HG03457 (cell line): ENCODE results near the gene ANKRD40.

ENCODE experiments used
- ATAC-seq: cut with Tn5 transposase; IDR thresholded peaks from one replicate; pipeline ENCODE4 v1.9.1; 2021; ENCODE audit warnings: moderate number of reproducible peaks; ENCODE audit not compliant: unreplicated experiment

Gene ANKRD40

GRCh38 chr17:50651661-50652060, 56.1 kb downstream of the ANKRD40 start:
- ATAC-seq, result no peak

- ATAC-seq, result no peak
These were observed 58.4 kb downstream of the ANKRD40 start for GRCh38 chr17:50649042-50649908.

- ATAC-seq, result no peak
These were observed 60.5 kb downstream of the ANKRD40 start for GRCh38 chr17:50647187-50647586.

DNA sequence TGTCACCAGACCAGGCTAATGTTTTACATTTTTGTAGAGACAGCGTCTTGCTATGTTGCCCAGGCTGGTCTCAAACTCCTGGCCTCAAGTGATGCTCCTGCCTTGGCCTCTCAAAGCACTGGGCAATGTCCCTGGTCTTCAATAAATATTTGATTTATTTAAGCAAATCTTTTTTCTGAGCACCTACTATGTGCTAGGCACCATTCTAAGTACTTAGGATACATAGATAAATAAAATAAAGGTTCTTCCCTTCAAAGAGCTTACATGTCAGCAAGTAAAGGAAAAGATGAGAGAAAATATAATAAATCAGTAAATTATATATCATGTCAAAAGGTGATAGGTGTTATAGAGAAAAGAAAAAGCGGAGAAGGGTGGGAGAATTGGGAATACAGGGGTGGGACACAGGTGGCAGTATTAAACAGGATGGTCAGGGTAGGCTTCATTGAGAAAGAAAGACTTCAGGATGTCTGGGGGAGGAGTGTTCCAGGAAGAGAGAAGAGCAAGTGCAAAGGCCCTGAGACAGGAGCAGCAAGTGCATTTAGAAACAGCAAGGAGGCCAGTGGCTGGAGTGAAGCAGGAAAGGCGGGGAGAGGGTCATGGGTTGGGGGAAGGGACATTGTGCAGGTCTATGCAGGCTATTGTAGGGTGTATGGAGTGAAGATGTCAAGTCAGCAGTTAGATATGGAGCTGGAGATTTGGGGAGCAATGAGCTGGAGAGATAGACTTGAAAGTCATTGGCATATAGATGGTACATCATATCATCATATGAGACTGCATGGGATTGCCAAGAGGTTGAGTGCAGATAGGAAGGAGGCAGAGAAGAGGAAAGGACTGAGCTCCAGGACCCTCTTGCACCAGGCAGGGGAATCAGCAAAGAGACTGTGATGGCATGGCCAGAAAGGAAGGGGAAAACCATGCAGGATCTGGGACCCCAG, 61.7 kb downstream of the ANKRD40 start:
- no peak for ATAC-seq
